ENCODE data around the gene R3HDML.

- TF ChIP-seq POLR2A (IDR thresholded peaks at IDR 0.05), result no peak
- no peak for TF ChIP-seq CTCF (IDR thresholded peaks at IDR 0.05)
These were observed 19.5 kb downstream of the R3HDML start for GRCh38 chr20:44356353-44356723.
